ENCODE results near the gene ITGA2. TPM values are rescaled to one million over a fixed set of nuclear protein-coding genes. Genes with fewer than 3 reads are reported as not detected.

The ITGA2 gene
- total and polyA plus RNA-seq, 2 of the 8 experiments (the other 6 are each of a cell fraction or from before 2014, with no cell fraction given) = 1.4 to 7.7 TPM

DNA sequence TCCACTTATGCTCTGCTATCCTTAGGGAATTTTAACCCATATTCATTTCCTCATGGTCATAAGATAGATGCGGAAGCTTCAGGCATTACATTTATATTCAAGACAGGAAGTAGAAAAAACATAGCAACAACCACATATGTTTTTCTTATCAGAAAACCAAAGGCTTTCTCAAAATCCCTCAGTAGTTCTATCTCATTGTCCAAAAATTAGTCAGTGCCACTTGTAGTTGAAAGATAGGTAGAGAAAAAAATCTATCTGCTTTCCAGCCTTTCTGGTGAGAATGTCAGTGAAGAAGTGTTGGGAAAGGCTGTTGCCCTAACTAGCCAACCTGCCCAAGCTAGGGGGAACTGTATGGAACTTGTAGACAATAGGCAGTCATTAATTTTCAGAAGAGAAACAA lies 143.9 kb downstream of the ITGA2 start (continued):
- TF ChIP-seq, protein P1, sequence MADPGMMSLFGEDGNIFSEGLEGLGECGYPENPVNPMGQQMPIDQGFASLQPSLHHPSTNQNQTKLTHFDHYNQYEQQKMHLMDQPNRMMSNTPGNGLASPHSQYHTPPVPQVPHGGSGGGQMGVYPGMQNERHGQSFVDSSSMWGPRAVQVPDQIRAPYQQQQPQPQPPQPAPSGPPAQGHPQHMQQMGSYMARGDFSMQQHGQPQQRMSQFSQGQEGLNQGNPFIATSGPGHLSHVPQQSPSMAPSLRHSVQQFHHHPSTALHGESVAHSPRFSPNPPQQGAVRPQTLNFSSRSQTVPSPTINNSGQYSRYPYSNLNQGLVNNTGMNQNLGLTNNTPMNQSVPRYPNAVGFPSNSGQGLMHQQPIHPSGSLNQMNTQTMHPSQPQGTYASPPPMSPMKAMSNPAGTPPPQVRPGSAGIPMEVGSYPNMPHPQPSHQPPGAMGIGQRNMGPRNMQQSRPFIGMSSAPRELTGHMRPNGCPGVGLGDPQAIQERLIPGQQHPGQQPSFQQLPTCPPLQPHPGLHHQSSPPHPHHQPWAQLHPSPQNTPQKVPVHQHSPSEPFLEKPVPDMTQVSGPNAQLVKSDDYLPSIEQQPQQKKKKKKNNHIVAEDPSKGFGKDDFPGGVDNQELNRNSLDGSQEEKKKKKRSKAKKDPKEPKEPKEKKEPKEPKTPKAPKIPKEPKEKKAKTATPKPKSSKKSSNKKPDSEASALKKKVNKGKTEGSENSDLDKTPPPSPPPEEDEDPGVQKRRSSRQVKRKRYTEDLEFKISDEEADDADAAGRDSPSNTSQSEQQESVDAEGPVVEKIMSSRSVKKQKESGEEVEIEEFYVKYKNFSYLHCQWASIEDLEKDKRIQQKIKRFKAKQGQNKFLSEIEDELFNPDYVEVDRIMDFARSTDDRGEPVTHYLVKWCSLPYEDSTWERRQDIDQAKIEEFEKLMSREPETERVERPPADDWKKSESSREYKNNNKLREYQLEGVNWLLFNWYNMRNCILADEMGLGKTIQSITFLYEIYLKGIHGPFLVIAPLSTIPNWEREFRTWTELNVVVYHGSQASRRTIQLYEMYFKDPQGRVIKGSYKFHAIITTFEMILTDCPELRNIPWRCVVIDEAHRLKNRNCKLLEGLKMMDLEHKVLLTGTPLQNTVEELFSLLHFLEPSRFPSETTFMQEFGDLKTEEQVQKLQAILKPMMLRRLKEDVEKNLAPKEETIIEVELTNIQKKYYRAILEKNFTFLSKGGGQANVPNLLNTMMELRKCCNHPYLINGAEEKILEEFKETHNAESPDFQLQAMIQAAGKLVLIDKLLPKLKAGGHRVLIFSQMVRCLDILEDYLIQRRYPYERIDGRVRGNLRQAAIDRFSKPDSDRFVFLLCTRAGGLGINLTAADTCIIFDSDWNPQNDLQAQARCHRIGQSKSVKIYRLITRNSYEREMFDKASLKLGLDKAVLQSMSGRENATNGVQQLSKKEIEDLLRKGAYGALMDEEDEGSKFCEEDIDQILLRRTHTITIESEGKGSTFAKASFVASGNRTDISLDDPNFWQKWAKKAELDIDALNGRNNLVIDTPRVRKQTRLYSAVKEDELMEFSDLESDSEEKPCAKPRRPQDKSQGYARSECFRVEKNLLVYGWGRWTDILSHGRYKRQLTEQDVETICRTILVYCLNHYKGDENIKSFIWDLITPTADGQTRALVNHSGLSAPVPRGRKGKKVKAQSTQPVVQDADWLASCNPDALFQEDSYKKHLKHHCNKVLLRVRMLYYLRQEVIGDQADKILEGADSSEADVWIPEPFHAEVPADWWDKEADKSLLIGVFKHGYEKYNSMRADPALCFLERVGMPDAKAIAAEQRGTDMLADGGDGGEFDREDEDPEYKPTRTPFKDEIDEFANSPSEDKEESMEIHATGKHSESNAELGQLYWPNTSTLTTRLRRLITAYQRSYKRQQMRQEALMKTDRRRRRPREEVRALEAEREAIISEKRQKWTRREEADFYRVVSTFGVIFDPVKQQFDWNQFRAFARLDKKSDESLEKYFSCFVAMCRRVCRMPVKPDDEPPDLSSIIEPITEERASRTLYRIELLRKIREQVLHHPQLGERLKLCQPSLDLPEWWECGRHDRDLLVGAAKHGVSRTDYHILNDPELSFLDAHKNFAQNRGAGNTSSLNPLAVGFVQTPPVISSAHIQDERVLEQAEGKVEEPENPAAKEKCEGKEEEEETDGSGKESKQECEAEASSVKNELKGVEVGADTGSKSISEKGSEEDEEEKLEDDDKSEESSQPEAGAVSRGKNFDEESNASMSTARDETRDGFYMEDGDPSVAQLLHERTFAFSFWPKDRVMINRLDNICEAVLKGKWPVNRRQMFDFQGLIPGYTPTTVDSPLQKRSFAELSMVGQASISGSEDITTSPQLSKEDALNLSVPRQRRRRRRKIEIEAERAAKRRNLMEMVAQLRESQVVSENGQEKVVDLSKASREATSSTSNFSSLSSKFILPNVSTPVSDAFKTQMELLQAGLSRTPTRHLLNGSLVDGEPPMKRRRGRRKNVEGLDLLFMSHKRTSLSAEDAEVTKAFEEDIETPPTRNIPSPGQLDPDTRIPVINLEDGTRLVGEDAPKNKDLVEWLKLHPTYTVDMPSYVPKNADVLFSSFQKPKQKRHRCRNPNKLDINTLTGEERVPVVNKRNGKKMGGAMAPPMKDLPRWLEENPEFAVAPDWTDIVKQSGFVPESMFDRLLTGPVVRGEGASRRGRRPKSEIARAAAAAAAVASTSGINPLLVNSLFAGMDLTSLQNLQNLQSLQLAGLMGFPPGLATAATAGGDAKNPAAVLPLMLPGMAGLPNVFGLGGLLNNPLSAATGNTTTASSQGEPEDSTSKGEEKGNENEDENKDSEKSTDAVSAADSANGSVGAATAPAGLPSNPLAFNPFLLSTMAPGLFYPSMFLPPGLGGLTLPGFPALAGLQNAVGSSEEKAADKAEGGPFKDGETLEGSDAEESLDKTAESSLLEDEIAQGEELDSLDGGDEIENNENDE (IDR thresholded peaks at IDR 0.05; ENCODE audit: insufficient replicate concordance, low read length) = no peak
- TF ChIP-seq MAFK (IDR thresholded peaks at IDR 0.05; ENCODE audit: low read depth, low read length) (no peak), GTF2F1 (IDR thresholded peaks at IDR 0.05; ENCODE audit: borderline replicate concordance, low read depth, low read length) (no peak), HDAC2 (IDR thresholded peaks at IDR 0.05; ENCODE audit: borderline replicate concordance in 1 of 2, low read depth in 2 of 2, low read length in 2 of 2) (no peak)

Data from H1 (cell line).